ENCODE data around the gene DNTT. TPM values are rescaled to one million over a fixed set of nuclear protein-coding genes. Genes with fewer than 3 reads are reported as not detected.
A peak's percentile ranks its signal among the peaks of the same experiment; 100 is the strongest.

DNTT gene
- total RNA-seq, 2 experiments from 2014 or later, result 0.16 to 0.32 TPM

- no peaks in the 10 kb centered on the region for H3K36me3 ChIP-seq (ENCODE audit: insufficient read depth, low read length)
- TF ChIP-seq EZH2phosphoT487 (IDR thresholded peaks at IDR 0.05; ENCODE audit: borderline replicate concordance, low read depth, low read length), result no peak
- TF ChIP-seq, protein P1, sequence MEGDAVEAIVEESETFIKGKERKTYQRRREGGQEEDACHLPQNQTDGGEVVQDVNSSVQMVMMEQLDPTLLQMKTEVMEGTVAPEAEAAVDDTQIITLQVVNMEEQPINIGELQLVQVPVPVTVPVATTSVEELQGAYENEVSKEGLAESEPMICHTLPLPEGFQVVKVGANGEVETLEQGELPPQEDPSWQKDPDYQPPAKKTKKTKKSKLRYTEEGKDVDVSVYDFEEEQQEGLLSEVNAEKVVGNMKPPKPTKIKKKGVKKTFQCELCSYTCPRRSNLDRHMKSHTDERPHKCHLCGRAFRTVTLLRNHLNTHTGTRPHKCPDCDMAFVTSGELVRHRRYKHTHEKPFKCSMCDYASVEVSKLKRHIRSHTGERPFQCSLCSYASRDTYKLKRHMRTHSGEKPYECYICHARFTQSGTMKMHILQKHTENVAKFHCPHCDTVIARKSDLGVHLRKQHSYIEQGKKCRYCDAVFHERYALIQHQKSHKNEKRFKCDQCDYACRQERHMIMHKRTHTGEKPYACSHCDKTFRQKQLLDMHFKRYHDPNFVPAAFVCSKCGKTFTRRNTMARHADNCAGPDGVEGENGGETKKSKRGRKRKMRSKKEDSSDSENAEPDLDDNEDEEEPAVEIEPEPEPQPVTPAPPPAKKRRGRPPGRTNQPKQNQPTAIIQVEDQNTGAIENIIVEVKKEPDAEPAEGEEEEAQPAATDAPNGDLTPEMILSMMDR (conservative IDR thresholded peaks at IDR 0.05; ENCODE audit: low read length), result no peak
- intact Hi-C loops (cut with micrococcal nuclease; ENCODE audit: unreplicated experiment), result no loop called here
- no peaks in the 10 kb centered on the region for H3K4me1 ChIP-seq (ENCODE audit: insufficient read depth, low read length, poor library complexity, severe bottlenecking)
- H3K9me3 ChIP-seq (ENCODE audit: low read length), result no peaks in the 10 kb centered on the region
- H3K4me3 ChIP-seq (ENCODE audit: low read depth, low read length, poor library complexity, severe bottlenecking), result no peak overlapping the region
- H3K4me2 ChIP-seq (ENCODE audit: low read length), result no peak overlapping the region
- H3K27ac ChIP-seq (ENCODE audit: low read depth, low read length, poor library complexity, severe bottlenecking), result no peak overlapping the region
- H3K79me2 ChIP-seq (ENCODE audit: insufficient read depth, low read depth, low read length), result no peaks in the 10 kb centered on the region
- ChIA-PET POLR2A (interaction anchor here (0.7 kb wide), 1 partner anchor 79 kb away, joined by 4 read pairs; no protein-coding TSS in a partner anchor), CTCF (ENCODE audit: unreplicated experiment) (no interaction called here)
- no TSS peak for BruUV-seq (replicated peaks)
- no peaks in the 10 kb centered on the region for H4K20me1 ChIP-seq (ENCODE audit: insufficient read depth, low read length)
- DNase-seq (ENCODE audit: low spot score), result no peak
- no peaks in the 10 kb centered on the region for H3K9me2 ChIP-seq (ENCODE audit: insufficient read depth, low read length)
- no peak overlapping the region for H2AFZ ChIP-seq (ENCODE audit: low read length)
Observed at GRCh38 chr10:96368971-96369370, 64.7 kb downstream of the DNTT start.

DNA sequence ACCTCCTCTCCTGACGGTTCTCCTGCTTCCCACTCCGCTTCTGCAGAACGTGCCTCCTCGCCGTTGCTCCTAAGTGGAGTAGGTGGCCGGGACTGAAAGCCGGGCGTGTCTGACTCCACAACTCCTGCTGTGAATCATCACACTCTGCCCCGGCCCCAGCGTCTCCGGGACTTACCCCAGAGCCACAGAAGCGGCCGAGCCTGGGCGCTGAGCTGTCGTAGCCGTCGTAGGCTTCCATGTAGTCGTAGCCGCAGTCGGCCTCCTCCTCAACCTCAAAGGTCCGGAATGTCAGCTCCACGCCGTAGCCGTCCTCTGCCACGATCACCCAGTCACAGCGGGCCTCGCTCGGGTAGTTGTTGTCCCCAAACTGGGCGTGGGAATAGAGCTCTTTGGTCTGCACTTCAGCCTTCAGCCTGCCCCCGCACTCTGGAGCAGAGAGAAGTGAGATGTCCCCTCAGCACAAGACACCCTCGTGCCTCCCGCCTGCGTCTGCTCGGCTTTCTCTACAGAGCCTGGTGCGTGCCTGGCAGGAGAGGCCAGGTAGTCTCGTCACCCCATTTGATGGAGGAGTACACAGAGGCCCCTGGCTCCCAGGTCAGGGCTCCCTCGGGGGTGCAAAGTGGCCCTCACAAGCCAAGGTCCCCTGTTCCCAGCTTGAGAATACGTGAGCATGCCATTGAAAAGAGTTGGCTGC lies 65.8 kb downstream of the DNTT start:
- no peaks in the 10 kb centered on the region for H3K9me2 ChIP-seq (ENCODE audit: insufficient read depth, low read length)
- H2AFZ ChIP-seq (ENCODE audit: low read length), result no peak overlapping the region
- no peak overlapping the region for H3K4me2 ChIP-seq (ENCODE audit: low read length)
- no peaks in the 10 kb centered on the region for H3K9me3 ChIP-seq (ENCODE audit: low read length)
- ChIA-PET CTCF (ENCODE audit: unreplicated experiment) (no interaction called here), POLR2A (no interaction called here)
- BruUV-seq (replicated peaks), result no TSS peak
- no peak overlapping the region for H3K27ac ChIP-seq (ENCODE audit: low read depth, low read length, poor library complexity, severe bottlenecking)
- H3K4me1 ChIP-seq (ENCODE audit: insufficient read depth, low read length, poor library complexity, severe bottlenecking), result peaks cover 4% of the 10 kb centered on the region
- no peaks in the 10 kb centered on the region for H3K79me2 ChIP-seq (ENCODE audit: insufficient read depth, low read depth, low read length)
- no peak for DNase-seq (ENCODE audit: low spot score)
- no peaks in the 10 kb centered on the region for H3K36me3 ChIP-seq (ENCODE audit: insufficient read depth, low read length)
- no peaks in the 10 kb centered on the region for H4K20me1 ChIP-seq (ENCODE audit: insufficient read depth, low read length)
- no peak for TF ChIP-seq EZH2phosphoT487 (IDR thresholded peaks at IDR 0.05; ENCODE audit: borderline replicate concordance, low read depth, low read length)
- no peak overlapping the region for H3K4me3 ChIP-seq (ENCODE audit: low read depth, low read length, poor library complexity, severe bottlenecking)
- intact Hi-C loops (cut with micrococcal nuclease; ENCODE audit: unreplicated experiment), result no loop called here

DNA sequence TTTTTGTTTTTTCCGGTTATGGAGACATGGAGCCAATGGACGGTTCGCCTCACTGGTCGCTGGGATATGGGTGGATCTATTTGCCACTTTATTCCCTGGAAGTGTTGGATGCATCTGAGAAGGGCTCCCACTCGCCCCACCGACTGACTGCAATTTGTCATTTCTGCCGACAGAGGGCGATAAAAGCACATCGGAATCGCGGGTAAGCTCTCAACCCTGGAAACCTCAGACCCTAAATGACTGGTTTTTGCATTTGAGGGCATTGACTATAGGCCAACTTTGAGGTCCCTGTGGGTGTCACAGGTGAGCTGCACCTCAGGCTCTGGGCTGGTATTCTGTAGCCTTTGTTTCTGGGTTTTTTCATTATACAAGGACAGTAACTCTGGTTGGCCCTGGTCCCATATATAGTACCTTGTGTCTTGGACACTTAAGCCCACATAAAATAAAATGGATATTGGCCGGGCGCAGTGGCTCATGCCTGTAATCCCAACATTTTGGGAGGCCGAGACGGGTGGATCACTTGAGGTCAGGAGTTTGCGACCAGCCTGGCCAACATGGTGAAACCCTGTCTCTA lies 66.4 kb downstream of the DNTT start:
- no peak overlapping the region for H2AFZ ChIP-seq (ENCODE audit: low read length)
- H3K27ac ChIP-seq (ENCODE audit: low read depth, low read length, poor library complexity, severe bottlenecking), result no peak overlapping the region
- TF ChIP-seq, protein P1 (conservative IDR thresholded peaks at IDR 0.05; ENCODE audit: low read length), result peak; percentile 95
- no peak for TF ChIP-seq EZH2phosphoT487 (IDR thresholded peaks at IDR 0.05; ENCODE audit: borderline replicate concordance, low read depth, low read length)
- no peaks in the 10 kb centered on the region for H4K20me1 ChIP-seq (ENCODE audit: insufficient read depth, low read length)
- ChIA-PET CTCF (ENCODE audit: unreplicated experiment) (interaction anchor here (0.6 kb wide), 1 partner anchor 363 kb away, joined by 5 read pairs; no protein-coding TSS in a partner anchor), POLR2A (no interaction called here)
- DNase-seq (ENCODE audit: low spot score), result peak; percentile 63
- BruUV-seq (replicated peaks), result no TSS peak
- no peak overlapping the region for H3K4me2 ChIP-seq (ENCODE audit: low read length)
- H3K36me3 ChIP-seq (ENCODE audit: insufficient read depth, low read length), result no peaks in the 10 kb centered on the region
- intact Hi-C loops (cut with micrococcal nuclease; ENCODE audit: unreplicated experiment), result no loop called here
- no peaks in the 10 kb centered on the region for H3K79me2 ChIP-seq (ENCODE audit: insufficient read depth, low read depth, low read length)
- no peaks in the 10 kb centered on the region for H3K9me3 ChIP-seq (ENCODE audit: low read length)
- H3K9me2 ChIP-seq (ENCODE audit: insufficient read depth, low read length), result no peaks in the 10 kb centered on the region
- peaks cover 6% of the 10 kb centered on the region for H3K4me1 ChIP-seq (ENCODE audit: insufficient read depth, low read length, poor library complexity, severe bottlenecking)
- H3K4me3 ChIP-seq (ENCODE audit: low read depth, low read length, poor library complexity, severe bottlenecking), result no peak overlapping the region

Data from OCI-LY7 (cell line).